ENCODE data around the gene AGTR1.
"Not testable (repeated sequence)": the region's sequence is repeated elsewhere in the genome, so short reads cannot be mapped to it uniquely, and the experiment has no call there.

AGTR1 gene

DNA sequence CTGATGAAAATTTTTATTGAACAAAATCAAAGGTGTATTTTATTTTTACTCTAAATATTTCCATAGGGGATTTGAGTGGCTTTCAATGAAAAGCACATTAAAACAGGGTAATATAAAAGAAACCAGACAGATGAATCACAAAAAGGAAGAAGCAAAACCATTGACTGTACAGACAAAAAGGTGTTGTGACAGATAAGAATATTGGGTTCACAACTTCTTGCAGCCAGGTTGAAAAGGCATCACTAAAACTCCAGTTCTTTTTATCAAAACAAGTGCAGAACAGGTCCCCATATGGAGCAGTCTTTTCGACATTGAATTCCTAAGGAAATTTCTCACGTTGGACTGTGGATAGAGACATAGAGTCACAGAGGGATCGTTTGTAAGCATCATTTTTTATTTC is 53.8 kb downstream of the AGTR1 start:
- no peak overlapping the region for H3K27ac ChIP-seq
- H3K9me3 ChIP-seq: no peaks in the 10 kb centered on the region
- peaks cover 0 to 3% of the 10 kb centered on the region in 2 donors for H3K27me3 ChIP-seq
- H3K4me1 ChIP-seq: no peaks in the 10 kb centered on the region
- H3K4me3 ChIP-seq: no peak overlapping the region
- no peaks in the 10 kb centered on the region for H3K36me3 ChIP-seq
- DNase-seq: no peak
- intact Hi-C loops (cut with DNase I; ENCODE audit: low total_unique reads): no loop called here
- TF ChIP-seq, protein P1, sequence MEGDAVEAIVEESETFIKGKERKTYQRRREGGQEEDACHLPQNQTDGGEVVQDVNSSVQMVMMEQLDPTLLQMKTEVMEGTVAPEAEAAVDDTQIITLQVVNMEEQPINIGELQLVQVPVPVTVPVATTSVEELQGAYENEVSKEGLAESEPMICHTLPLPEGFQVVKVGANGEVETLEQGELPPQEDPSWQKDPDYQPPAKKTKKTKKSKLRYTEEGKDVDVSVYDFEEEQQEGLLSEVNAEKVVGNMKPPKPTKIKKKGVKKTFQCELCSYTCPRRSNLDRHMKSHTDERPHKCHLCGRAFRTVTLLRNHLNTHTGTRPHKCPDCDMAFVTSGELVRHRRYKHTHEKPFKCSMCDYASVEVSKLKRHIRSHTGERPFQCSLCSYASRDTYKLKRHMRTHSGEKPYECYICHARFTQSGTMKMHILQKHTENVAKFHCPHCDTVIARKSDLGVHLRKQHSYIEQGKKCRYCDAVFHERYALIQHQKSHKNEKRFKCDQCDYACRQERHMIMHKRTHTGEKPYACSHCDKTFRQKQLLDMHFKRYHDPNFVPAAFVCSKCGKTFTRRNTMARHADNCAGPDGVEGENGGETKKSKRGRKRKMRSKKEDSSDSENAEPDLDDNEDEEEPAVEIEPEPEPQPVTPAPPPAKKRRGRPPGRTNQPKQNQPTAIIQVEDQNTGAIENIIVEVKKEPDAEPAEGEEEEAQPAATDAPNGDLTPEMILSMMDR (IDR thresholded peaks at IDR 0.05): no peak

DNA sequence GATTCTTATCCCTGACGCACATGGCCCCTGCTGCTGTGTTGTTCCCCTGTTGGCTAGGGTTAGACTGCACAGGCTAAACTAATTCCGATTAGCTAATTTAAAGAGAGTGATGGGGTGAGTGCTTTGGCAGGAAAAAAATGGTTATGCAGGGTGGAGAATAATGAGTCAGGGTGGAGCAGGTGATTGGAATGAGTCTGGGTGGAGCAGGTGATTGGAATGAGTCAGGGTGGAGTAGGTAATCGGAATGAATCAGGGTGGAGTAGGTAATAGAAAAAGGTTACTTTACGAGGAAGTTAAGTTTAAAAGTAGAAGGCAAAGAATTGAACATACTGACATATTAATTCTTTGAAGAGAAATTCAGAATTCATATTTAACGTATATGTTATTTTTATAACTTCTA is 55.7 kb downstream of the AGTR1 start:
- H3K9me3 ChIP-seq; H3K27ac ChIP-seq; DNase-seq; H3K27me3 ChIP-seq; intact Hi-C loops (cut with DNase I; ENCODE audit: low total_unique reads); H3K4me3 ChIP-seq; H3K36me3 ChIP-seq: not testable (repeated sequence)
- H3K4me1 ChIP-seq: peaks cover 0 to 10% (median 0%) of the 10 kb centered on the region in 4 donors

DNA sequence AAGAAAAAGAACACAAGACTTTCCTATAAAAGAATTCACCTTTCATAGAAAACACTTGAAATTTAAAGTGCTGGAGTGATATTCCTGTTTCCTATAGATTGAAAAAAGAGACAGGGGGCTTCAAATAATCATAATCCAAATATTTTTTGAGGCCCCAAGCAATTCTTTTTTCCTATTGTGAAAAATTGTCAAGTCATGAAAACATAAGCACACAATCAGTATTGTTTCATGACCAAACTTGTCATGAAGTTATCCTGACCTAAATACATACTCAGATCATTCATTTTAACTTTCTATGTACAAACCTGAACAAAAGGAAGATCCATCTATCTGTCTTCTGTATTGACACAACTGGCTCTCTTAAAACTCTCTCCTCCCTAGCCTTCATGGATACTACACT is 57.9 kb downstream of the AGTR1 start:
- H3K9me3 ChIP-seq: no peaks in the 10 kb centered on the region
- H3K36me3 ChIP-seq: no peaks in the 10 kb centered on the region
- no peak for DNase-seq
- TF ChIP-seq, protein P1 (IDR thresholded peaks at IDR 0.05): no peak
- peaks cover 0 to 10% (median 0%) of the 10 kb centered on the region in 4 donors for H3K4me1 ChIP-seq
- H3K27ac ChIP-seq: no peak overlapping the region
- intact Hi-C loops (cut with DNase I; ENCODE audit: low total_unique reads): no loop called here
- no peak overlapping the region for H3K4me3 ChIP-seq
- H3K27me3 ChIP-seq: peaks cover 0 to 3% of the 10 kb centered on the region in 2 donors

DNA sequence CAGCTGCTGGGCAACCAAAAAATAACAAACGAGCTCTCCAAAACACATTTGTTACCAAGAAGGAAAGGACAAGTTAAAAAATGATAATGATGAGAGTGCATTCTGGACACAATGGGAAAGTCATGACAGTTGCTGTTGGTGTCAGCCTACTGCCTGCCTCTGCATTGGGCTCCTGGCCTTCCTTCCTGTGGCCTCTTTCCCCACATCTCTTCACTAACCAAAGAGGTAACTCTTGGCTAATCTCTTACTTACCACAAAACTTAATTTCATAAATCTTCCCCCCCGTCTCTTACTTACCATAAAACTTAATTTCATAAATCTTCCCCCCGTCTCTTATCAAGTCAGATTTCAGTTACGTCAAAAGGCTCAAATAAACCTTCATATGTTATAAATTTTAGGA is 58.6 kb downstream of the AGTR1 start:
- Histone ChIP-seq H3K27me3 (peaks cover 0 to 3% of the 10 kb centered on the region in 2 donors), H3K36me3 (no peaks in the 10 kb centered on the region), H3K9me3 (no peaks in the 10 kb centered on the region), H3K27ac (no peak overlapping the region), H3K4me3 (no peak overlapping the region), H3K4me1 (peaks cover 0 to 10% (median 0%) of the 10 kb centered on the region in 4 donors)
- no peak for DNase-seq
- TF ChIP-seq, protein P1 (IDR thresholded peaks at IDR 0.05): no peak
- intact Hi-C loops (cut with DNase I; ENCODE audit: low total_unique reads): no loop called here

DNA sequence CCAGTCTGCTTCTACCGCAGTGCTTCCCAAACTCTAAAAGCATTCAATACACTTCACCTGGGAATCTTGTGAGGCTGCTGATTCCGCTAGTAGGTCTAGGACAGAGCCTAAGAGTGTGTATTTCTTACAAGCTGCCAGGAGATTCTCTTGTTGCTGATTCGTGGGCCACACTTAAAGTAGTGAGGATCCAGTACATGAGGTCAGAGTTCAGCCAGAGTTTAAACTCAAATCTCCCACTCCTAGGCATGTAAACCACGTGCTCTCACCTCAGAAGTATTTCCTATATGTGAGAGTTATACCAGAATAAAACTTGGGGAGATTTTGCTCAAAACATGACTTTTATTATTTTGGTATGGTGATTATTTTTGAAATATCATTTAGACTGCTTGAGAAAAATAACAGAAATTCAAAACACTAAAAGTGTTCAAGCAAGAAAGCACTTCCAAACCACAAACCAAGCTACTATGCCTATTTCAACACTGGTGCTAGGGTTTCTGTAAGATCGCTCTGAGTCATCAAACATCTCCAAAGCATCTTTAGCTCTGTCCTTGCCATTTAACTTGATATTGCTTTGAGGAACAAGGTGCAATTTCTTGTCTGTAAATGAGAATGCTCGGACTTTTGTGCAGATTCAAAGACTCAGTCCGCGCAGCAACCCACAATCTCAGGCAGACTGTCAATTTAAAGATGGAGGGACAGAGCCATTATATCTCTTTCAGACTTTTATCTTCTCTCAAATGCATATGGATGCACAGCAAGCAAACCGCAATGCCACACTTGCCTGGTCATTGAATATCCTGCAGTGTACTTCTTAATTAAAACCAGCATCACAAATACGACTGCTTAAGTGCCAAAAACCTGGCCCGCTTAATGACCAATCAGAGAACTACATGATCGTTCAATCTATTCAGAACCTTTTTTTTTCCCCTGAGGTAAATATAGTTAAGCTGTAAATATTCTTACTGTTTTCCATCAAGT is 59.8 kb downstream of the AGTR1 start:
- intact Hi-C loops (cut with DNase I; ENCODE audit: low total_unique reads): no loop called here
- Histone ChIP-seq H3K4me3 (no peak overlapping the region), H3K9me3 (no peaks in the 10 kb centered on the region), H3K27me3 (peaks cover 0 to 3% of the 10 kb centered on the region in 2 donors), H3K36me3 (no peaks in the 10 kb centered on the region), H3K27ac (no peak overlapping the region), H3K4me1 (peaks cover 0 to 10% (median 0%) of the 10 kb centered on the region in 4 donors)
- DNase-seq: no peak
- TF ChIP-seq, protein P1 (IDR thresholded peaks at IDR 0.05): no peak

DNA sequence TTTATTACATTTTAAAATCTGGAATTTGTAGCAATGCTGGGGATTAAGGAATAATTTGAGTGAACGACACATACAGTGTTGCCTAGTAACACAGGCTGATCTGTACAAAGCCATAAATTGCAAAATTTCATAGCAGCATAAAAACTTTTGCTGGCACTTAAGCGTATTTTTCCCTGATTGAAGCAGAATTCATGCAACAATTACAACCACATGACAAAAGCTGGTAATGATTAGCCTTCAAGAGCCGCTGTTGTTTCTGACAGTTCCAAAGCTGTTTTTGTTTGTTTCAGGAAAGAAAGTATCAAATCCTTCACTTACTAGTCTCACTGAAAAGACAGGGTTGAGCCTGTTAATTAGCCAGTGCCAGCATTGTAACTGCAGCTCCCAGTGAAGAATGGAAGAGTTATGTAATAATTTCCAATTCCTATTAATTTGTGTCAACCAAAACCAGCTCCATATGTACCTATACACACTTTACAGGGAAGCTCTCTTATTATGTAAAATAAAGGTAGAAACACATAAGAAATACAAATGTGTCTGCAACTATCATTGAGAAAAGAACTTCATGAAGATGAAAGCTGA is 60.7 kb downstream of the AGTR1 start:
- no peak overlapping the region for H3K4me3 ChIP-seq
- DNase-seq: no peak

More for the DNA sequence above, 60.7 kb downstream of the AGTR1 start:
- H3K36me3 ChIP-seq: no peaks in the 10 kb centered on the region
- intact Hi-C loops (cut with DNase I; ENCODE audit: low total_unique reads): no loop called here
- TF ChIP-seq, protein P1 (IDR thresholded peaks at IDR 0.05): no peak
- peaks cover 0 to 10% (median 0%) of the 10 kb centered on the region in 4 donors for H3K4me1 ChIP-seq
- peaks cover 0 to 3% of the 10 kb centered on the region in 2 donors for H3K27me3 ChIP-seq
- H3K27ac ChIP-seq: no peak overlapping the region
- no peaks in the 10 kb centered on the region for H3K9me3 ChIP-seq
